Choroid plexus epithelial cell (primary cell): Measurements from ENCODE around the gene FLT3LG.
A peak's percentile ranks its signal among the peaks of the same experiment; 100 is the strongest.

Source experiments
- DNase-seq: peaks from one replicate; pipeline ENCODE4 v3.0.0-alpha.2; 2010; ENCODE audit warnings: low read depth
- H3K4me3 ChIP-seq: 2 replicates; pipeline ENCODE4 v1.5.1; 2011; ENCODE audit warnings: low read depth, mild to moderate bottlenecking, control low read depth, low read length, moderate library complexity
- TF ChIP-seq, protein P1 (sequence below): conservative IDR thresholded peaks from 2 replicates; pipeline ENCODE4 v1.5.1; 2011; ENCODE audit warnings: low read depth, mild to moderate bottlenecking, control low read depth, inconsistent platforms, low read length, moderate library complexity

Gene FLT3LG

DNA sequence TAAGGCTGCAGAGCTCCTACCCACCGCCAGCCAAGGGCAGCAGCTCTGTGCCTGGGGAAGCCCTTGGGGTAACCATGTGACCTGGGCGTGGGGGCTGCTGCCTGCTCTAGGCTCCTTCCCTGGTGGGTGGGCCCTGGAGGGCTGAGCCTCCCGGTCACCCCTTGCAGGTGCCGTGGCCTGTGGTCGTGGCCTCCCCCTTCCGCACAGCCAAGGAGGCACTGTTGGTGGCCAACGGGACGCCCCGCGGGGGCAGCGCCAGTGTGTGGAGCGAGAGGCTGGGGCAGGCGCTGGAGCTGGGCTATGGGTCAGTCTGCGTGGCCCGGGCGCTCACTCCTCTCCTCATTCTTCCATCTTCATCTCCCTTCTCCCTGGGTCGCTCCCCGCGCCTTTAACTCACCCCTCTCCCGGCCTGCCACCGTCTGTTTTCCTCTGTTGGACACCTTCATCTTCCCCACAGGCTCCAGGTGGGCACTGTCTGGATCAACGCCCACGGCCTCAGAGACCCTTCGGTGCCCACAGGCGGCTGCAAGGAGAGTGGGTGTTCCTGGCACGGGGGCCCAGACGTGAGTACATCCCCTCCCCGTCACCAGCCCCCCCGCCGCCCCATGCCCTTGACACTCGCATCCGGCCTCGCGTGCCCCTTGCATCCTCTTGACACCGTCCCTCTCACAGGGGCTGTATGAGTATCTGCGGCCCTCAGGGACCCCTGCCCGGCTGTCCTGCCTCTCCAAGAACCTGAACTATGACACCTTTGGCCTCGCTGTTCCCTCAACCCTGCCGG, 9.9 kb upstream of the FLT3LG start:
- no peak overlapping the region for H3K4me3 ChIP-seq
- TF ChIP-seq, protein P1, sequence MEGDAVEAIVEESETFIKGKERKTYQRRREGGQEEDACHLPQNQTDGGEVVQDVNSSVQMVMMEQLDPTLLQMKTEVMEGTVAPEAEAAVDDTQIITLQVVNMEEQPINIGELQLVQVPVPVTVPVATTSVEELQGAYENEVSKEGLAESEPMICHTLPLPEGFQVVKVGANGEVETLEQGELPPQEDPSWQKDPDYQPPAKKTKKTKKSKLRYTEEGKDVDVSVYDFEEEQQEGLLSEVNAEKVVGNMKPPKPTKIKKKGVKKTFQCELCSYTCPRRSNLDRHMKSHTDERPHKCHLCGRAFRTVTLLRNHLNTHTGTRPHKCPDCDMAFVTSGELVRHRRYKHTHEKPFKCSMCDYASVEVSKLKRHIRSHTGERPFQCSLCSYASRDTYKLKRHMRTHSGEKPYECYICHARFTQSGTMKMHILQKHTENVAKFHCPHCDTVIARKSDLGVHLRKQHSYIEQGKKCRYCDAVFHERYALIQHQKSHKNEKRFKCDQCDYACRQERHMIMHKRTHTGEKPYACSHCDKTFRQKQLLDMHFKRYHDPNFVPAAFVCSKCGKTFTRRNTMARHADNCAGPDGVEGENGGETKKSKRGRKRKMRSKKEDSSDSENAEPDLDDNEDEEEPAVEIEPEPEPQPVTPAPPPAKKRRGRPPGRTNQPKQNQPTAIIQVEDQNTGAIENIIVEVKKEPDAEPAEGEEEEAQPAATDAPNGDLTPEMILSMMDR = no peak
- DNase-seq = no peak

DNA sequence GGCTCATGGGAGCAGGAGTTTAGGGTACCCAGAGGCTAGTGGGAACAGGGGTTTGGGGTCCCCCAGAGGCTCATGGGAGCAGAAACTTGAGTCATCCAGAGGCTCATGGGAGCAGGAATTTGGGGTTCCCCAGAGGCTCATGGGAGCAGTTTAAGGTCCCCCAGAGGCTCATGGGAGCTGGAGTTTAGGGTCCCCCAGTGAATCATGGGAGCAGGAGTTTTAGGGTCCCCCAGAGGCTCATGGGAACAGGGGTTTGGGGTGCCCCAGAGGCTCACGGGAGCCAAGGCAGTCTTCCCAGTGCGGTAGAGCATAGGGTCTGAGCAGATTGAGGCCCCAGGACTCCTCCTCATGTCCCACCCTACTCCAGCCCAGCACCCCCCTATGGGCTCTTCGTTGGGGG, 8.6 kb upstream of the FLT3LG start:
- DNase-seq = no peak
- no peak overlapping the region for H3K4me3 ChIP-seq
- TF ChIP-seq, protein P1 = no peak

DNA sequence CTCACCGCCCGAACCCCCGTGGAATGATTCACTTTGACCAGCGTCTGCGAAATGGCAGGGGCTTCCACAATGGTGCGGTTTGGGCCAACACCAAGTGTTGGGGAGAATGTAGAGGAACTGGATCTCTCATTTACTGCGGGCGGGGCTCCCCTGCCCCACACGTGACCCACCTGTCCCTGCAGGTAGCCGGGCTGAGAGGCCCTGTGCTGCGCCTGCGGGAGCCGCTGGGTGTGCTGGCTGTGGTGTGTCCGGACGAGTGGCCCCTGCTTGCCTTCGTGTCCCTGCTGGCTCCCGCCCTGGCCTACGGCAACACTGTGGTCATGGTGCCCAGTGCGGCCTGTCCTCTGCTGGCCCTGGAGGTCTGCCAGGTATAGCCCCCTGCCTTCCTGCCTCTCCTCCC, 5.8 kb upstream of the FLT3LG start:
- DNase-seq = no peak
- no peak overlapping the region for H3K4me3 ChIP-seq
- TF ChIP-seq, protein P1 = no peak

DNA sequence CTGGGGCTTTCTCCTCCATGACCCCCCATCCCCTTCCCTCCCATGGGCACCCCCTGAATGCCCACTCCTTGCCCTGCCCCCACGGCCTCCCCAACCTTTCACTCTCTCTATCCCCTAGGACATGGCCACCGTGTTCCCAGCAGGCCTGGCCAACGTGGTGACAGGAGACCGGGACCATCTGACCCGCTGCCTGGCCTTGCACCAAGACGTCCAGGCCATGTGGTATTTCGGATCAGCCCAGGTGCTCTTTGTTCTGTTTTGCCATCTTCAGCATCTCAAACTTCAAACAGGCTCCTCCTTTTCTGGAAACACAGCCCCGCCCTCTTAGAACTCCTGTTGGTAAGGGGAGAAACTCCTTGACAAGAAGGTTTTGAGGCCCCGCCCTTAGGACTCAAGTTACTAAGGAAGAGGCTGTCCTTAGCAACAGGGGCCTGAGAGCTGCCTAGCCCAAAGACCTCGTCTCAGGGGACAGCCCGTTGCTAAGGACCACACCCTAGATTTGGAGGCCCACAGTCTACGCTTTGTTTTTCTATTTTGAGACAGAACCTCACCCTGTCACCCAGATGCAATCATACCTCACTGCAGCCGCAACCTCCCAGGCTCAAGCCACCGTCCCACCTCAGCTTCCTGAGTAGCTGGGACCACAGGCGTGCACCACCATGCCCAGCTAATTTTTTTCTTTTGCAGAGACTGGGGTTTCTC, 5.1 kb upstream of the FLT3LG start:
- TF ChIP-seq, protein P1 = no peak
- H3K4me3 ChIP-seq = no peak overlapping the region
- peak; percentile 66 for DNase-seq

DNA sequence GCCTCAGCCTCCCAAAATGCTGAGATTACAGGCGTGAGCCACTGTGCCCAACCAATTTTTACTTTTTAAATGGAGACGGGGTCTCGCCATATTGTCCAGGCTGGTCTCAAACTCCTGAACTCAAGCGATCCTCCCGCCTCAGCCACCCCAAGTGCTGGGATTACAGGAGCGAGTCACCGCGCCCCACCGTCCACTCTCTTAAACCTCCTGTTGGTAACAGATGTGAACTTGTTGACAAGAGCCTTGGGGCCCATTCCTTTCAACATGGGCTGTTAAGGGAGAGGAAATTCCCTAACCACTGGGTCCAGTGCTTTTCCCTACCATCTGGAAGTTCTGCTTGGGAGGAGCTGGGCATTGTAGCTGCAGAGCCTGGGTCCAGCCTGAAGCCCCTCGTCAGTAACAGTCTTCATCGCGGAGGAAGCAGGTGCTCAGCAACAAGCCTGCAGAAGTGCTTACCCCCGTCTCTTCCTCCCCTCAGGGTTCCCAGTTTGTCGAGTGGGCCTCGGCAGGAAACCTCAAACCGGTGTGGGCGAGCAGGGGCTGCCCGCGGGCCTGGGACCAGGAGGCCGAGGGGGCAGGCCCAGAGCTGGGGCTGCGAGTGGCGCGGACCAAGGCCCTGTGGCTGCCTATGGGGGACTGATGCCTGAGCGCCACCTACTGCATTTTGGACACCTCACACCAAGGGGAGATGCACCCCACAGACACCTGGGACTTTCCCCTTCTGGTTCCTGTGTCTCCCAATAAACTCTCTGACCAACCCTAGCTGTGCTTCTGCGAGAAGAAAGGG, 4.0 kb upstream of the FLT3LG start:
- H3K4me3 ChIP-seq = no peak overlapping the region
- no peak for DNase-seq
- TF ChIP-seq, protein P1 = peak; percentile 21

DNA sequence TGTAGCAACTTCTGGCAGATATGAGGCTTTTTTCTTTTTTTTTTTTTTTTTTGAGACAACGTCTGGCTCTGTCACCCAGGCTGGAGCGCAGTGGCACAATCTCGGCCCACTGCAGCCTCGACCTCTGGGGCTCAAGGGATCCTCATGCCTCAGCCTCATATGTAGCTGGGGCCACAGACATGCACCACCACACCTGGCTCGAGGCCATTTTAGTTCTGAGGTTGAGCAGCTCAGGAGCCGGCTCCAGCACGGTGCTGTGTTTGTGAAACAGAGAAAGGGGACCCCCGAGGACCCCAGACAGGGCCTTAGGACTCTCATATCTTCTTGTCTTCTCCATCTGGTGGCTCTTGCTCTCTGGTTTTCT, 3.4 kb upstream of the FLT3LG start:
- DNase-seq = no peak
- TF ChIP-seq, protein P1 = no peak
- H3K4me3 ChIP-seq = no peak overlapping the region
